Astrocyte (in vitro differentiated cells and primary cell): ENCODE measurements around the gene TAP2.

Source experiments
- CTCF ChIP-seq: IDR thresholded peaks from 2 replicates; pipeline ENCODE4 v1.5.1; 2011; ENCODE audit warnings: low read depth, mild to moderate bottlenecking, inconsistent platforms, low read length, moderate library complexity; ENCODE audit not compliant: insufficient read depth
- EZH2 ChIP-seq: IDR thresholded peaks from 2 replicates; pipeline ENCODE4 v1.6.1; 2012; ENCODE audit warnings: mild to moderate bottlenecking, low read length, inconsistent platforms; ENCODE audit not compliant: insufficient read depth

- TF ChIP-seq CTCF (no peak), EZH2 (no peak)
Measured at GRCh38 chr6:32840604-32841246, 2.2 kb upstream of the TAP2 start.
